HG03342 (cell line): ENCODE measurements around the gene MPPED1.

ENCODE experiments used
- ATAC-seq: cut with Tn5 transposase; IDR thresholded peaks from one replicate; pipeline ENCODE4 v1.9.1; 2021; ENCODE audit warnings: mild to moderate bottlenecking, moderate library complexity; ENCODE audit not compliant: unreplicated experiment

The MPPED1 gene

GRCh38 chr22:43409800-43410199, 2.0 kb upstream of the MPPED1 start:
- no peak for ATAC-seq

- ATAC-seq: no peak
Measured at GRCh38 chr22:43411040-43411868, 560 bp upstream of the MPPED1 start.

GRCh38 chr22:43412808-43413795, 1.3 kb downstream of the MPPED1 start:
- no peak for ATAC-seq

- ATAC-seq: no peak
Measured at GRCh38 chr22:43413826-43414225, 2.0 kb downstream of the MPPED1 start.

- ATAC-seq: no peak
Measured at GRCh38 chr22:43415681-43416080, 3.9 kb downstream of the MPPED1 start.

- no peak for ATAC-seq
Measured at GRCh38 chr22:43417555-43417954, 5.7 kb downstream of the MPPED1 start.

- no peak for ATAC-seq
Measured at GRCh38 chr22:43418079-43418825, 6.4 kb downstream of the MPPED1 start.

GRCh38 chr22:43419371-43420080, 7.7 kb downstream of the MPPED1 start:
- no peak for ATAC-seq

GRCh38 chr22:43421046-43421665, 9.3 kb downstream of the MPPED1 start:
- no peak for ATAC-seq

GRCh38 chr22:43421914-43422615, 10.3 kb downstream of the MPPED1 start:
- ATAC-seq: no peak

- no peak for ATAC-seq
Measured at GRCh38 chr22:43423046-43423445, 11.2 kb downstream of the MPPED1 start.

- ATAC-seq: no peak
Measured at GRCh38 chr22:43424201-43424600, 12.4 kb downstream of the MPPED1 start.

GRCh38 chr22:43424666-43425630, 13.1 kb downstream of the MPPED1 start:
- ATAC-seq: no peak

- no peak for ATAC-seq
Measured at GRCh38 chr22:43425976-43426785, 14.4 kb downstream of the MPPED1 start.

- no peak for ATAC-seq
Measured at GRCh38 chr22:43426816-43427215, 15.0 kb downstream of the MPPED1 start.

GRCh38 chr22:43427296-43428004, 15.6 kb downstream of the MPPED1 start:
- no peak for ATAC-seq

GRCh38 chr22:43428005-43428485, 16.2 kb downstream of the MPPED1 start:
- no peak for ATAC-seq
